Caco-2 (cell line): ENCODE results near the gene DDX46. TPM values are rescaled to one million over a fixed set of nuclear protein-coding genes. Genes with fewer than 3 reads are reported as not detected.

ENCODE experiments used
- BruUV-seq: library from RNA; stranded (reverse); fragments of 400-500 nt; replicated peaks from 2 replicates; lab custom pipeline; 2021; lab: Mats Ljungman, UMichigan
- CTCF ChIA-PET: fragments of 300-600 bp; sonication (Branson Sonifier 250); formaldehyde crosslinking; loops from one replicate; lab custom pipeline; 2022; ENCODE audit warnings: antibody characterized with exemption; lab: Charles Lee
- POLR2A ChIA-PET: fragments of 300-600 bp; sonication (Branson Sonifier 250); formaldehyde crosslinking; loops from one replicate; lab custom pipeline; 2022; ENCODE audit warnings: antibody characterized with exemption; lab: Charles Lee
- DNase-seq, 2 experiments: peaks; one replicate each; pipeline versions ENCODE4 v3.0.0 to v3.0.0-alpha.2; 2020 to 2022
- H3K27me3 ChIP-seq: replicated peaks from 2 replicates; pipeline ENCODE4 v1.6.0; 2011; ENCODE audit warnings: low read length; ENCODE audit not compliant: control insufficient read depth, insufficient read depth
- H3K36me3 ChIP-seq: 2 replicates; pipeline ENCODE4 v1.5.1; 2011; ENCODE audit warnings: low read length; ENCODE audit not compliant: control insufficient read depth, insufficient read depth
- H3K4me1 ChIP-seq: fragments of 250-450 bp; sonication (Bioruptor Pico); 2 replicates; pipeline ENCODE4 v1.5.1; 2020; ENCODE audit warnings: mild to moderate bottlenecking
- H3K4me3 ChIP-seq: 2 replicates; pipeline ENCODE4 v1.5.1; 2011; ENCODE audit warnings: low read depth, mild to moderate bottlenecking, control low read depth, low read length
- H3K9me3 ChIP-seq: fragments of 250-450 bp; sonication (Bioruptor Pico); 2 replicates; pipeline ENCODE4 v1.5.1; 2020; ENCODE audit warnings: mild to moderate bottlenecking, moderate library complexity
- H3K27ac Mint-ChIP-seq: one replicate; pipeline ENCODE4 v1.8.0; 2022; ENCODE audit warnings: mixed read lengths; ENCODE audit not compliant: unreplicated experiment
- H3K27me3 Mint-ChIP-seq: one replicate; pipeline ENCODE4 v1.8.0; 2022; ENCODE audit warnings: mixed read lengths; ENCODE audit not compliant: insufficient read depth, unreplicated experiment
- H3K36me3 Mint-ChIP-seq: one replicate; pipeline ENCODE4 v1.8.0; 2022; ENCODE audit warnings: mild to moderate bottlenecking, mixed read lengths; ENCODE audit not compliant: insufficient read depth, unreplicated experiment
- H3K4me1 Mint-ChIP-seq: one replicate; pipeline ENCODE4 v1.8.0; 2022; ENCODE audit warnings: low read depth, mixed read lengths; ENCODE audit not compliant: unreplicated experiment
- H3K4me3 Mint-ChIP-seq: one replicate; pipeline ENCODE4 v1.8.0; 2022; ENCODE audit warnings: mild to moderate bottlenecking, moderate library complexity, mixed read lengths; ENCODE audit not compliant: unreplicated experiment
- H3K9me3 Mint-ChIP-seq: one replicate; pipeline ENCODE4 v1.8.0; 2022; ENCODE audit warnings: mixed read lengths; ENCODE audit not compliant: unreplicated experiment
- intact Hi-C: fragments of 100-400 bp; cut with micrococcal nuclease; formaldehyde crosslinking; loops from one replicate; pipeline ENCODE4 v1.10.0; 2022; ENCODE audit not compliant: unreplicated experiment
- total RNA-seq: library from RNA; stranded (reverse); gene quantifications from 2 replicates; pipeline ENCODE4 v1.2.3, GENCODE V29; 2022
- TF ChIP-seq, protein P1 (sequence below), 2 experiments: fragments of 200-600 bp in 1 of 2; IDR thresholded peaks; 1 replicate in 1 of 2; 2 replicates in 1 of 2; pipeline versions ENCODE4 v1.5.1 to v1.8.0; 2011 to 2022; ENCODE audit warnings: antibody characterized with exemption in 1 of 2, control low read depth in 1 of 2, inconsistent platforms in 1 of 2, low read depth in 1 of 2, low read length in 1 of 2, mild to moderate bottlenecking in 1 of 2, moderate library complexity in 1 of 2; ENCODE audit not compliant: insufficient read depth in 1 of 2, severe bottlenecking in 1 of 2, unreplicated experiment in 1 of 2

Gene DDX46
- total RNA-seq, 1 experiment from 2014 or later, result 96.1 TPM

DNA sequence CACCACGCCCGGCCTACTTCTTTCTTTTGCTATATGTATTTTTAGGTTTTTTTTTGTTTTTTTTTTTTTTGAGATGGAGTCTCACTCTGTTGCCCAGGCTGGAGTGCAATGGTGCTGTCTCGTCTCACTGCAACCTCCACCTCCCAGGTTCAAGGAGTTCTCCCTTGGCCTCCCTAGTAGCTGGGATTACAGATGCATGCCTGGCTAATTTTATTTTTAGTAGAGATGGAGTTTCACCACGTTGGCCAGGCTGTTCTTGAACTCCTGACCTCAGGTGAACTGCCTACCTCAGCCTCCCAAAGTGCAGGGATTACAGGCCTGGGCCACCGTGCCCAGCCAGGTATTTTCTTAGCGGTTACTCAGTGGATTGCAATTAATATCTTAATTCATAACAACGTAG is 63.3 kb downstream of the DDX46 start:
- DNase-seq, result no peak
- intact Hi-C loops, result no loop called here
- Histone ChIP-seq H3K9me3 (no peaks in the 10 kb centered on the region), H3K36me3 (peaks cover 1% of the 10 kb centered on the region; the same call in 1 of the 2 replicates), H3K4me3 (no peak overlapping the region), H3K4me1 (no peaks in the 10 kb centered on the region), H3K27me3 (no peaks in the 10 kb centered on the region)
- BruUV-seq, result no TSS peak
- H3K36me3 Mint-ChIP-seq, result peaks cover 80% of the 10 kb centered on the region
- H3K27ac Mint-ChIP-seq, result no peak overlapping the region
- no peaks in the 10 kb centered on the region for H3K4me1 Mint-ChIP-seq
- H3K27me3 Mint-ChIP-seq, result no peaks in the 10 kb centered on the region
- no peak overlapping the region for H3K4me3 Mint-ChIP-seq
- POLR2A ChIA-PET, result no interaction called here
- TF ChIP-seq, protein P1, sequence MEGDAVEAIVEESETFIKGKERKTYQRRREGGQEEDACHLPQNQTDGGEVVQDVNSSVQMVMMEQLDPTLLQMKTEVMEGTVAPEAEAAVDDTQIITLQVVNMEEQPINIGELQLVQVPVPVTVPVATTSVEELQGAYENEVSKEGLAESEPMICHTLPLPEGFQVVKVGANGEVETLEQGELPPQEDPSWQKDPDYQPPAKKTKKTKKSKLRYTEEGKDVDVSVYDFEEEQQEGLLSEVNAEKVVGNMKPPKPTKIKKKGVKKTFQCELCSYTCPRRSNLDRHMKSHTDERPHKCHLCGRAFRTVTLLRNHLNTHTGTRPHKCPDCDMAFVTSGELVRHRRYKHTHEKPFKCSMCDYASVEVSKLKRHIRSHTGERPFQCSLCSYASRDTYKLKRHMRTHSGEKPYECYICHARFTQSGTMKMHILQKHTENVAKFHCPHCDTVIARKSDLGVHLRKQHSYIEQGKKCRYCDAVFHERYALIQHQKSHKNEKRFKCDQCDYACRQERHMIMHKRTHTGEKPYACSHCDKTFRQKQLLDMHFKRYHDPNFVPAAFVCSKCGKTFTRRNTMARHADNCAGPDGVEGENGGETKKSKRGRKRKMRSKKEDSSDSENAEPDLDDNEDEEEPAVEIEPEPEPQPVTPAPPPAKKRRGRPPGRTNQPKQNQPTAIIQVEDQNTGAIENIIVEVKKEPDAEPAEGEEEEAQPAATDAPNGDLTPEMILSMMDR (IDR thresholded peaks at IDR 0.05; ENCODE audit: insufficient read depth in 1 of 2, low read depth in 1 of 2, low read length in 1 of 2, severe bottlenecking in 1 of 2, unreplicated experiment in 1 of 2), result no peak
- CTCF ChIA-PET, result no interaction called here
- no peaks in the 10 kb centered on the region for H3K9me3 Mint-ChIP-seq

DNA sequence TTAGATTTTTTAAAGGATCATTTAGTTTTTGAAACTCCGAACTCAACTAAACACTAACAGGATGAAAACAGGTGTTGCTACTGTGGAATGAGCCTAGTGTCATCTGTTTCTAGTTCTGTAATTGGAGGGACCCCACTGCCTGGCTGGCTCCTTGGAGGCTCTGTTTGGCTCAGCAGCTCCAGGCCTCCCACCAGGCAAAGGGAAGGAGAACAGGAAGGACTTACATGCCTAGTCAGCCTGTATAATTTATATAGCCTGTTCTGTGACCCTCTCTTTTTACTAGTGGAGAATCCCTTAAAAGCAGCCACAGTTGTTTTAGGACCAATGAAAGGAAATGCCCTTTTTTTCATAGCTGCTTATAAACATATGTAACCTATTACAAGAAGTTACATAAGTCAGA is 66.1 kb downstream of the DDX46 start:
- TF ChIP-seq, protein P1 (IDR thresholded peaks at IDR 0.05; ENCODE audit: insufficient read depth in 1 of 2, low read depth in 1 of 2, low read length in 1 of 2, severe bottlenecking in 1 of 2, unreplicated experiment in 1 of 2), result no peak
- no peak overlapping the region for H3K4me3 Mint-ChIP-seq
- peaks cover 1% of the 10 kb centered on the region; the same call in 1 of the 2 replicates for H3K36me3 ChIP-seq
- H3K9me3 Mint-ChIP-seq, result no peaks in the 10 kb centered on the region
- no TSS peak for BruUV-seq
- H3K27ac Mint-ChIP-seq, result no peak overlapping the region
- ChIA-PET CTCF (no interaction called here), POLR2A (no interaction called here)
- no peaks in the 10 kb centered on the region for H3K27me3 ChIP-seq
- H3K27me3 Mint-ChIP-seq, result no peaks in the 10 kb centered on the region
- DNase-seq, result no peak
- peaks cover 76% of the 10 kb centered on the region for H3K36me3 Mint-ChIP-seq
- H3K4me1 Mint-ChIP-seq, result no peaks in the 10 kb centered on the region
- H3K4me1 ChIP-seq, result no peaks in the 10 kb centered on the region
- H3K9me3 ChIP-seq, result no peaks in the 10 kb centered on the region
- intact Hi-C loops, result no loop called here
- H3K4me3 ChIP-seq, result no peak overlapping the region

DNA sequence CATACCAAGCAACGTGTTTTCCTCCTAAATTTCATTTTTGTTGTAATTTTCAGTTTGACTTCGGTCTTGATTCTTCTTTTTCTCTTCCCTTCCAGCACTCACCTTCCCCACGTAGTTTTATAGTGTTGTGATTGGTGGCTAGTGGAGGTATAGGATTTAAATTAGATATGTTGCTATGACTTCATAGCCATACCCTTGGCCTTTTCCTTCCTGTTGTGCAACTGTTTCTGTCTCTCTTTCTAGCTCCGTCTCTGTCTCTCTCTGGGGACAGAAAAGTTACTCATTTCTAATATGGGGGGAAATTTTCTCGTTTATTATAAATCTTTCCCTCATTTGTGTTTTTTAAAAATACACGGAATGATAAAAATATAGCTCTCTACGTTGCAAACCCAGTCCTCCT is 66.6 kb downstream of the DDX46 start:
- no TSS peak for BruUV-seq
- TF ChIP-seq, protein P1 (IDR thresholded peaks at IDR 0.05; ENCODE audit: insufficient read depth in 1 of 2, low read depth in 1 of 2, low read length in 1 of 2, severe bottlenecking in 1 of 2, unreplicated experiment in 1 of 2), result no peak
- H3K27ac Mint-ChIP-seq, result no peak overlapping the region
- H3K4me3 ChIP-seq, result no peak overlapping the region
- POLR2A ChIA-PET, result no interaction called here
- CTCF ChIA-PET, result no interaction called here
- H3K4me3 Mint-ChIP-seq, result no peak overlapping the region
- H3K4me1 ChIP-seq, result no peaks in the 10 kb centered on the region
- H3K27me3 Mint-ChIP-seq, result no peaks in the 10 kb centered on the region
- intact Hi-C loops, result no loop called here
- H3K9me3 Mint-ChIP-seq, result no peaks in the 10 kb centered on the region
- peaks cover 72% of the 10 kb centered on the region for H3K36me3 Mint-ChIP-seq
- DNase-seq, result no peak
- no peaks in the 10 kb centered on the region for H3K9me3 ChIP-seq
- H3K27me3 ChIP-seq, result no peaks in the 10 kb centered on the region
- H3K4me1 Mint-ChIP-seq, result no peaks in the 10 kb centered on the region
- H3K36me3 ChIP-seq, result peaks cover 1% of the 10 kb centered on the region; the same call in 1 of the 2 replicates
